ENCODE measurements around the gene ARHGAP29.

Gene ARHGAP29

DNA sequence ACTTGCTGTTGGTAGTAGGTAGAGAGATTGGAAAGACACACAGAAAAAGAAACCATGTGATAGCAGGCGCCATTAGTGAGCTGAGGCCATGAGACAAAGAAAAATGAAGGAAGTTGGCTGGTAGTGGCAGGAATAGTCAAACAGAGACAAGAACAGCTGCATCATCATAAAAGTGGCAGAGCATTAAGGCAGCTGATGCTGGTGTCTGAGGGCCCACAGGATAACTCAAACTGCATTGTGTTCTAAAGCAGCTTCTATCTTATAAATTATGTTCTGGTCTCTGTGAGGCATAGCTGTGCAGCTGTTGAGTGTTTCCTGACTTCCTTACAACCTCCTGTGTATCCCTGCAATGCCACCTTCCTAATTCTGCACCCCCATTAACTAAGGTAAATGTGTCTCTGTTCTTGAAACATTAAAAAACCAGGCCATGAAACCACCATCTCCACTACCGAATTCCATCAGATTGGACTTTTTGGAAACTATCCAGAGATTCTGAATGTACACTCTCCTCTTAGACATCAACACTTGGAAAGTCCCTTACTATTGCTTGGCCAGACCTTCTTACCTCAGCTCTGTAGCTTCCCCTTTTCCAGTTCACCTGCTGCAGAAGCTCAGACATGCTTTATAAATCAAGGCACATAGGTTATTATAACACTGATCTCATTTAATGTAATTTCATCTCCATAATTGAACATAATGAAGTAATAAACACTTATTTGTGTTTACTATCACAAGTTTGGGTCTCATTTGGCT, 23.4 kb upstream of the ARHGAP29 start:
- DNase-seq, result no peak

DNA sequence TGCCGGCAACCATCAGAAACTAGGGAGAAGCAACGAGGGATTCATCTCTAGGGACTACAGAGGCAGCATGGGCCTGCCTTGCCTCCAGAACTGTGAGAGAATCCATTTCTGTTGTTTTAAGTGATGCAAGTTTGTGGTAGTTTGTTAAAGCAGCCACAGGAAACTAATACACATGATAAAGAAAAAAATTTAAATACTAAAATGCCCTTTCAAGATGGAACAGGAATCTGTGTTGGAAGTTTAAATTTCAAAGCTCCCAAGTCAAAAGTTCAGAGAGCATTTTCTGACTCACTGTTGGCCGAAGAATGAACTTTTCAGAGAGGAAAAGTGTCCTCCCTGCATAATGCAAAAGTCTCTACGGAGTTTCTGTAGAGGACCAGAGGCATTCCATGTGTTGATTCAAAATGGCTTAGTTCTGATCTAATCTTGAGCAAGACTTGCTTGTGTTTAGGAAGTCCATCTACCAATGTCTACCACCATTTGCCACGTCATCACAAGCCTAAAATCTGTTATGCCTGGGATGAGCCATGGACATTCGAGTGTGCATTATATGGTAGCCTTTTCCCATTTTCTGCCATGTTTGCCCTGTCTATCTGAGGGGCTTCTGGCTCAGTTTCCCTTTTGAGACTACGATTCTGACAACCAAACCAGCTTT, 22.4 kb upstream of the ARHGAP29 start:
- no peak for DNase-seq

DNA sequence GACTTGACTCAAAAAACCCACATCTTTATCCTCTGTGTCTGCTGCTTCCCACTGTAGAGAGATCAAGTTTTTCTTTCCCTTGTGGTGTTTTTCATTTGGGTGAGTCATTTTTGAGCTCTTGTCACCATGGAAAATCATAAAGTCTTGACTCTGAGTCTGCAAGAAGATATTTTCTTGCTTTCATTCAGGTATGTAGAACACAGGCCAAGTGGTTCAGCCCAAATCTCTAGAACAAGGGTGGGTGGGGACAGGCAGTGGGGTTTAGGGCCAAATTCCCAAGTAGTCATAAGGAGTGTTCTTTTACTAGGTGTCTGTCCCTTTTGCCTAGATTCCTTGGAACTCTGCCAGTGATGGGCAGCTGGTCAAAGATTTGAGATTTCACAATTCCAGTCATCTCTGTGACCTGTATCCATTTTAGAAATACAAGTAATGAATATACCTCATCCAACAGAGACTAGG, 21.5 kb upstream of the ARHGAP29 start:
- no peak for DNase-seq

DNA sequence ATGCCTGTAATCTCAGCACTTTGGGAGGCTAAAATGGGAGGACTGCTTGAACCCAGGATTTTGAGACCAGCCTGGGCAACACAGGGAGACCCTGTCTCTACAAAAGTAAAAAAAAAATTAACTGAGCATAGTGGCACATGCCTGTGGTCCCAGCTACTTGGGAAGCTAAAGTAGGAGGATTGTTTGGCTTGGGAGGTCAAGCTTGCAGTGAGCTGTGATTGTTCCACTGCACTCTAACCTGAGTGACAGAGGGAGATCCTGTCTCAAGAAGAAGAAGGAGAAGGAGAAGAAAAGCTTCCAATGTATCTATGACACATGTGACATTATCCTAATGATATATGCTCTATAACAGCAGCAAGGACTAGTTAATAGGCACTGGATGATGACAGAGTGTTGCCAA, 20.1 kb upstream of the ARHGAP29 start:
- DNase-seq, result no peak

DNA sequence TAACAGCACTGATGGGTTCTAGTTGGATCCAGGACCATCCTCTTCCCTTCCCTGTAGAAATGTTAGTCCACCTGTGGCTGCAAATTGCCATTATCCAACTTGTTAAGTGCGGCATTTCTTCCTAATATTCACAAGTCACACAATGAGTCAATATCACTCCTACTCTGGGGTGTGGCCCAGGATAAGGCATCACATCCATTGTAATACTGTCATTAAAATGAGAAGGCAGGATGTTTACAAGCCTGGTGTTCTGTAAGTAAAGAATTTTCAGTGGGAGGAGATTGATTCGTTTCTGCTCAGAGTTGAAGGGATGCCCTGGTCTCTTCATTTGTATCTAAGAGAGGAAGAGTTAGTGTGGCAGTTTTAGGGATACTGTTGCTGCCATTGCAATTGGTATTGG, 18.1 kb upstream of the ARHGAP29 start:
- DNase-seq, result no peak

DNA sequence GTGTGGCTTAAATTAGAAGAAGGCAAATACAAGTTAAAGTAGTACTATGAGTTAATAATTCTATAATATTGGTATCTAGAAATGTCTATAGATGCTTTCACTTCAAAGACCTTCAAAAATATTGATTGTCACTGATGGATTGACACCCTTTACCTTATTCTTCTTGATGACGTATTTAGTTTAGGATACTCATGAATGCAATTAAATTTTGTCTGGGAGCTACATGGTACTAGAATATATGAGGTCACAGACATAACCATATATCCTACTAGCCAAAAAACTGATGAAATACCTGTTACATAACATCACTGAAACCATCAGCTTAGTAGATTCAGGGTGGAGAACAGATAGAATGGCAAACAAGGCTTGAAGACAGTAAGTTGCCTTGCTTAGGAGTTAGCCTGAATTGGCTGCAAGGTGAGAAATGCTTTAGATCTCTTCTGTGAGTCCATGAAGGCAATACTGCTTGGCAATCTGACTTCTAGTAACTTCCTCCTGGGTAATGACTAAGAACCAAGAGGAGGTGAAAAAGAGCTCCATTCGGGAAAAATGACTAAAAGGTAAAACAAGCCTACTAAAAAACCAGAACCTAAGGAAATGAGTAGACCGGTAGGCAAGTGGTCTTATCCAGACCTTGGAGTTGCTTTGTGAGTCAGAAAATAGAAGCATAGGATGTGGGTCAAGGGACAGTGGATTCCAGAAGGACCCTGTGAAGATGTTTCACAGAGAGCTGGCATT, 16.9 kb upstream of the ARHGAP29 start:
- no peak for DNase-seq

DNA sequence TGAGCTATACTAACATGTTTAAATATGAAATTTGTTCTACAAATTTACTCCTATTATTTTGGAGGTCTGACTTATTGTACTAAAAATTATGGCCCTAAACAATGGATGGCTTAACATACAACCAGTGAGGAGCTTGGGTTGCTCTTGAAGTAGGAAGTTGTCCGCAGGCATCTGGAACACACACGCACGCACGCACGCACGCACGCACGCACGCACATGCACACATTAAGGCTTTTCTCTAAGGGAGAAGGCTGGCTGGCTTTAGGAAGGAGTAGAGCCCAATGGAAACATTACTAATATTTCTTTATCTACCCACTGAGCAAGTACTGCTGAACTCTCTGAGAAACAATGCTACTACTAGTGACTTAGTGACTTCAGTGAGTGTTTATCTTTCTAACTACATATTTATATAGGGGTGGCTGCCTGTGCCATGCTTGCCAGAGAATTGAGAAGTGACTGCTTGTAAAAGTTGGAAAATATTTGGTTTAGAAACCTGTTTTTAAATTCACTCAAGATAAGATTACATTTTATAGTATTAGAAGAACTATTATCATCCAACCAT, 16.2 kb upstream of the ARHGAP29 start:
- DNase-seq, result no peak

DNA sequence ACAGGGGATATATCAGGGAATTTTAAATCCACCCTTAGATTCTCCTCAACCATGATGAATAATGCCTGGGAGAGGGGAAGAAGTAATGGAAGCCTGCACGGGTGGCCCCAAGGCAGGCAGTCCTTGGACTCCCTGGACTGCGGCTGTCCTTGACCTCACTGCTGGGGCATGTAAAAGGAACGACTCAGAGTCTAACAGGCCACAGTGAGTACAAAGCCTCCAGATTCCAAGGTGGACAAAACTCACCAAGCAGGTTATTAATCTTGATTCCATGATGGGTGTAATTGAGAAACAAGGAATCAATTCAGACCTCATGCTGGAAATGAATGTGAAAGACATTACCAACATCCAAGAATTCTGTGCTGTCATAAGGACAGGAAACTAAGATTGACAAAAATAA, 13.0 kb upstream of the ARHGAP29 start:
- DNase-seq, result no peak

DNA sequence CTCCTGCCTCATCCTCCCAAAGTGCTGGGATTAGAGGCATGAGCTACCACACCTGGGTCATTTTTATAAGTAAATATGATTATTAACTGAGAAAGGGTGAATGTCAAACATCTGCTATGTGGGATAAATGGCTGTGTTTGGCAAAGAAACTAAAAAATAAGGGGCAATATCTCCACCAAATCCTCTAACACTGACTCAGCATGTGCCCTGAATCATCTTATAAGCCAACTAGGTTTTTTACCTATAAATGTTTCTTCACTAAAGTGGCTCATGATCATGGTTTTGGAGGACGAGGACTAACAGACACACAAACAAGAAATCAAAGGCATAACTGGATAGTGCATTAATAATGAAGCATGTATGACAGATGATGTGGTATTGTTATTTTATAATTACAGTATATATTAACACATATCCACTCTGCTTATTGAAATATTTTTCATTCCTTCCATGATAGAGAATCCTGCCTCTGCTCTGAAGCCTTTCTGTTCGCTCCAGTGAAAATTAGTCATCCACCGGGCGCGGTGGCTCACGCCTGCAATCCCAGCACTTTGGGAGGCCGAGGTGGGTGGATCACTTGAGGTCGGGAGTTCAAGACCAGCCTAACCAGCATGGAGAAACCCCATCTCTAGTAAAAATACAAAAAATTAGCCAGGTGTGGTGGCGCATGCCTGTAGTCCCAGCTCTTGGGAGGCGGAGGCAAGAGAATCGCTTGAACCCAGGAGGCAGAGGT, 11.7 kb upstream of the ARHGAP29 start:
- no peak for DNase-seq

DNA sequence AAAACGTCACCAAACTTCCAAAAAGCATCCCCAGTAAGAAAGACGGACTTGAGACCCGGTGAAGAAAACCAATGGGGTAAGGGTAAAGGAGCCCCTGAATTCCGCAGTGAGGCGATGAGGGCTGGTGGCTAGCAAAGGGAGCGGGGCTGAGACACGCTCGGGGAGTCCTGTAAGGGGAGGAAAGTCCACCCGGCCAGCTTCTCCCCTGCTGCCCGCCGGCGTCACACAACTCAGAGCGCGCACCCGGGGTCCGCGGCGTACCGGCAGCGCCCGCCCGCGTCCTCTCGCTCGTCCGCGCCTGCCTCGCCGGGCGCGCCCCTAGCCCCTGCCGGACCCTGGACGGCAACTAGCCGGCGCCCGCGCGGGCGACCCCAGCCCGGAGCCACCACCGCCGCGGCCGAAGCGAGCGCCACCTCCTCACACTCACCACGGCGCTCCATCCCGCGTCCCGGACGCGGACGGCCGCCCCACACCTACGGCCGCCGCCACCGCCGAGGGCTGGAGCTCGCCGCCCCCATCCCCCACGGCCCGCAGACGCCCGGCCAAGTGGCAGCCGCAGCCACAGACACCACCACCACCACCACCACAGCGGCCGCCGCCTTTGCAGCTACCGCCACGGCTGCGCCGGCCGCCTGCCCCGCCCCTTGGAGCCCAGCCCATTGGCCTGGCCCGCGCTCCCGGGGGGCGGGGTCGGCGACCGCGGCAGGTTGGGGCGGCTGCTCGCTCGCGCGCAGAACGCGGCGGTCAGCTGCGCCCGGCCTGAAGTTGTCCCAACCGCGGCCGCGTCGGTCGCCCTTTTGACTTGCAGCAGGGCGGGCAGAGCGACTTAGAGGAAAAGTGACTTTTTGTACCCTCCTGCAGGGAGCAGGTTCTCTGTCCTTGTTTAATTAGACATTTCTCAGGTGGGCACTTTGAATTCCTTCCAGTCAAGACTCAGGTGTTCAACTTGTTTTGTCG, 10.0 kb upstream of the ARHGAP29 start:
- DNase-seq, result no peak

DNA sequence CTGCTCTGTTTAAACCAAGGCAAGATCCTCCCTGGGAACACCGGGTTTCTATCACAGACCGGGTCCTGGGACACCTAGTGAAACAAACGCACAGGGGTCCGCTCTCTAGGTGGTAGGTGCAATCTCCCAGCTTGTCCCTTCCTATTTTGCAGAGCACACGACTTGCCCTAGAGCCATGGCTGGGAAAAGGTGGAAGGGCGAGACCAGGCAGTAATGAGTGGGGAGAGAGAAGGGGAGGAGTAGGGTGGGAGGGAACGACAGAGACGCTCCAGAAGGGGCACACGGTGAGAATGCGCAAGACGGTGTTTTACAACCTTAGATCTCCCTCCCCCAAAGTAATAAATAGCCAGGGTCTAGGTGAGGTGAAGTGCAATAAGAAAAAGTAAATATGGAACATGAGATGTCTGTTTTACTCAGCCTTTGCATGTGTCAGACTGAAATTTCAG, 9.3 kb upstream of the ARHGAP29 start:
- no peak for DNase-seq

DNA sequence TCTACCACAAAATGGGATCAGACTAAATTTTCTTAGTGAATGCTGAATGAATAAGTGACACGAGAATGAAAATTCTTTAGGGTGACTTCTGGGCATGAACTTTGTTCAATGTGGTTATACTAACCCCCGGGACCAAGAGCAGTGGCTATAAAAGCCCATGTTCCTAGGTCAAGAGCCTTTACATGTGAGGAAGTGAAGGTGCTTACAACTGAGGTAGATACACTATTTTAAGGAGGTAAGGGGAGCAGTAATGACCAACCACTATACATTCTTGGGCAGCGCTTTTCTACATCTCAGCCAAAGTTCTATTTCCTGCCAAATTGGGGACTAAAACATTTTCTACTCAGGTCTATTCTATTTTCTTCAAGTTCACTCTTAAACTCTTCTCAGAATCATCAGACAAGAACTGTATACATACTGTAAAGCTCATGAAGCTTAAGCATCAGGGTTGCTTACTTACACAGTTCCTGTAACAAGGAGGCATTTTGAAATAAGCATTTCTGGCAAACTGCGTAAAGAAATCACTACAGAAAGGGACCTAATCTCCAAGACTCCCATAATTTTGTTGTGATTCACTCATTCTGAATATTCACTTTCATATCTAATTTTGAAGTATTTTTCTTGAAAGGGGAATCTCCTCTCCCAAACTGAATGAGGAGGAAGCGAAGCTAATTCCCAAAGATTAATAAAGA, 8.5 kb upstream of the ARHGAP29 start:
- DNase-seq, result no peak

DNA sequence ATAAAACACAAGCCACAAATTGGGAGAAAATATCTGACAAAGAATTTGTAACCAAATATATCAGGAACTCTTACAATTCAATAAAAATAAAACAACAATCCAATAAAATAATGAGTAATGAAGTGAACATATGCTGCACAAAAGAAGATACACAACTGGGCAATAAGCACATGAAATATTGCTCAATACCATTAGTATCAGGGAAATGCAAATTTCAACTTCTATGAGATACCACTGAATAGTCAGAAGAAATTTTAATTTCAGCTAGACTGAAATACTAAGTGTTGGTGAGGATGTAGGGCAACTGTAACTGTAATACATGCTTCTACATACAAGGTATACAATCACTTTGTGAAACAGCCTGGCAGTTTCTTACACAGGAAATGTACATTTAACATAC, 7.4 kb upstream of the ARHGAP29 start:
- no peak for DNase-seq

DNA sequence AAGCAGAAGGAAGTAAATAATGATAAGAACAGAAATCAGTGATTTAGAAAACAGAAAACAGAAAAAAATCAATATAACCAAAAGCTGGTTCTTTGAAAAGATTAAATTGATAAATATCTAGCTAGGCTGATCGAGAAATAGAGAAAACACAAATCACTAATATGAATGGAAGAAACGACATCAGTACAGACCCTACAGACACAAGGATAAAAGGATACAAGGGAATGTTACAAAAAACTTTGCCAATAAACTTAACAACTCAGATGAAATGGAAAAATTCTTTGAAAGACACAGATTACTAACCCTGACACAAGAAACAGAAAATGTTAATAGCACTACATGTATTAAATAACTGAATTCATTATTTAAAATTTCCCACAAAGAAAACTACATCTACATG, 6.3 kb upstream of the ARHGAP29 start:
- no peak for DNase-seq

DNA sequence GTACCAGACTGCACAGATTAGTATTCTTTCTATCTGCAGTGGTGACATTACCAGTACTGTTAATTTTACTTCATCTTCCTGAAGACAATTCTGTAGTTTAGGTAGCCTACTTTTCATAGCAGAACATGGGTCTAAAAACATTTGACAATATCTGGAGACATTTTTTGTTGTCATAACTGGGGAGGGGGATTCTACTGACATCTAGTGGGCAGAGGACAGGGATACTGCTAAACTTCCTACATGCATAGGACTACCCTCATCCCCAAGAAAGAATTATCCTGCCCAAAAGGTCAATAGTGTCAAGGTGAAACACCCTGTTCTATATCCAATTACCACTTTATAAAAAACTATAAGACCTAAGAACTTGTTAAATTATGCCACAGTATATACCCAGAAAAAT, 3.4 kb upstream of the ARHGAP29 start:
- DNase-seq, result no peak

DNA sequence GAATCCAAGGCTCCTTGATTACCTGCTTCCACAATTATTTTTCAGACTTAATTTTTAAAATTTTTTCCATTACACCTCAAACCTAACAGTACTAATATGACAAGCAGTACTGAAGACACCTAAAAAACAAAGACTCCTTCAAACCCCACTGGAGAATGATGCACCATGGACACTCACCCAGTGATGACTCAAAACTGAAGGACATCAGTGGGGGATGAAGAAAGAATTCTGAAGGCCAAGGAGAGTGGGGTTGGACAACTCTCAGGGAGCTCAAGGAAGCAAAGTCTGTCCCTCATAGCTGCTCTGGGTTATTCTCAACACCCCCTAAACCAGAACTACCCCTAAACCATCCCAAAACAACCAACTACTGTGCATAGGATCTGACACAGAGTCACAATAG, 2.4 kb upstream of the ARHGAP29 start:
- DNase-seq, result no peak

DNA sequence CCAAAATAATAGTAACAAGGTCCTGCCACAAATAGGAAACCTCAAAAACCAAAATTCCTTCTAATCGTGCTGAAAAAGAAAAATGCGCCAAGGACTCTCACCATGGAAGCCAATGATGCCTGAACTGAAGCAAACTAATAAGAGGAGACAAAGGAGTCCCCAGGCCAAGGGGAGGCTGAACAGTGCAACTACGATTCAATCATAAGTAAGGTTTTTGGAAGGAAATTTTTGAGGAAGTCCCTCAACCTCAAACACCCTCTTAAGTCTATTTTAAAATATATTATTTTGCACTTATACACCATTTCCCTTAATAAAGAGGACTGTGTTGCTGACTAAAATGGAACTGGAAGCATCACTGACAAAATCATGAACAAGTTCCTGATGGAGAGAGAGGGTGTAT, 1.7 kb upstream of the ARHGAP29 start:
- DNase-seq, result no peak

DNA sequence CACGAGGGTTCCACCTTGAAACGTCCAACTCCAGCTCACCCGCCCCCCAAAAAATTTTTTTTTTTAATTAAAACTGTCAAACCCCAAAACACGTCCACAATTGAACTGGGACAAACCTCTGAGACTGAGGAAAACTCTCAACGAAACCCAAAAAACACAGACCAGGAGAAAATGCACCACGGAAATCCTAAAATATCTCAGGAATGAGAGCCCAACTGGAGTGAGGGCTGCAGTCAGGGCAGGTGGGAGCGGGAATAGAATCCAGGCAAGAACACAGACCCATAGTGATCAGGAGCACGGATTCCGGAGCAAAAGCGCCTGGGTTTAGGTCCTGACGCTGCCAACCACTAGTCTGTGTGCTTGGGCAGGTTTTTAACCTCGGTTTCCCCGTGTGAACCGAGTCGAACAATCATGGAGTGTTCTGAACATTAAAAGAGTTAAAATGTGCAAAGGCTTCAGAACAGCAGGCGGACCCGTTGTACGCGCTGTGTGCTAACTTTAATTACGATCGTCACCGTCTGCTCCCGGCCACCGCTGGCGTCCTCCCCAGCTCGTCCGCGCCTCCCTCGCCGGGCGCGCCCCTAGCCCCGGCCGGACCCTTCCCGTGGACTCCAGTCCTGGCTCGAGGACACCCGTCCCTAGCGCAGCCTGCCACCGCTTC, 624 bp downstream of the ARHGAP29 start:
- DNase-seq, result no peak

DNA sequence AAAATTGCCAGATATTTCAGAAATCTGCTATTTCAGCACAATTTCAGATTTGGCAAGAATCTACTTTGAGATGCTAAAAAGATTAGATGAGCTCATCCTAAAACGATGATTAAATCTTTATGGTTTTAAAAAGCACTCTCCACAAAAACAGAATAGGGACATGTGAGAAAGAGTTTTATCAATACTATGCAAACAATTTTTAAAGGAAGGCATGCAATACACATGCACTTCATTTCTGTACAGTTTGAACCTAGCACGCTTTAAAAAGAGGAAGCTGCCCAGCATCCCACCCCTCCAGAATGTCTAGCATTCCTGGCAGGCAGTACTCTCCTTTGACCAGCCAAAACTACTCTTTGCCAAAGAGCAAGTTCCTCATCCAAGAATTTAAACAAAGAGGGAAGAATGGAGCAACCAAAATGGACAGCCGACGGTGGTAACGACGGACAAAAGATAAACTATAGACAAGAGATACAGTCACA, 1.3 kb downstream of the ARHGAP29 start:
- DNase-seq, result no peak

Measured in activated CD8-positive, alpha-beta memory T cell treated with anti-CD3 and anti-CD28 coated beads, Interleukin-2, amount 50 U/mL, for 4 hours (primary cell).